ENCODE results near the gene CSF3.

The CSF3 gene

DNA sequence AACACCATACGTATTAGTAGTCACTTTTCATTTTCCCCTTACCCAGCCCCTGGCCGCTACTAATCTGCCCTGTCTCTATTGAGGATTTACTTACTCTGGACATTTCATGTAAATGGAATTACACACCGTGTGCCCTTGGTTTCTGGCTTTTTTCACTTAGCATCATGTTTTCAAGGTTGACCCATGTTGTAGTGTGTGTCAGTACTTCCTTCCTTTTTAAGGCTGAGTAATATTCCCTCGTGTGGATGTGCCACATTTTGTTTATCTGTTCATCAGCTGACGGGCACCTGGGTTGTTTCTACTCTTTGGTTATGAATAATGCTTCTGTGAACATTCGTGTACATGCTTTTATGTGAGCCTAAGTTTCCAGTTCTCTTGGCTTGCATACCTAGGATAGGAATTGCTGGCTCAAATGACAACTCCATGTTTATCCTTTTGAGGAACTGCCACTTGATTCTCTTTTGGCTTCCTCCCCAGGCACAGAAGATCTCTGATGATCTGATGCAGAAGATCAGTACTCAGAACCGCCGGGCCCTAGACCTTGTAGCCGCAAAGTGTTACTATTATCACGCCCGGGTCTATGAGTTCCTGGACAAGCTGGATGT, 26.9 kb upstream of the CSF3 start:
- TF ChIP-seq CTBP1 (IDR thresholded peaks at IDR 0.05; ENCODE audit: borderline replicate concordance) (no peak), FOXK2 (IDR thresholded peaks at IDR 0.05) (no peak), ELF4 (IDR thresholded peaks at IDR 0.05) (no peak), FOXM1 (IDR thresholded peaks at IDR 0.05; ENCODE audit: borderline replicate concordance) (no peak), ZNF384 (IDR thresholded peaks at IDR 0.05) (no peak), L3MBTL2 (conservative IDR thresholded peaks at IDR 0.05) (no peak), FOXA1 (IDR thresholded peaks at IDR 0.05) (no peak), SUZ12 (IDR thresholded peaks at IDR 0.05) (no peak), LEF1 (IDR thresholded peaks at IDR 0.05; ENCODE audit: borderline replicate concordance) (no peak), NFRKB (IDR thresholded peaks at IDR 0.05) (no peak), TARDBP (IDR thresholded peaks at IDR 0.05) (no peak), ARNT (IDR thresholded peaks at IDR 0.05) (no peak), BHLHE40 (IDR thresholded peaks at IDR 0.05; ENCODE audit: borderline replicate concordance) (no peak), SP1 (IDR thresholded peaks at IDR 0.05) (no peak), HDGF (IDR thresholded peaks at IDR 0.05; ENCODE audit: borderline replicate concordance) (no peak)
- TF ChIP-seq, protein P1, sequence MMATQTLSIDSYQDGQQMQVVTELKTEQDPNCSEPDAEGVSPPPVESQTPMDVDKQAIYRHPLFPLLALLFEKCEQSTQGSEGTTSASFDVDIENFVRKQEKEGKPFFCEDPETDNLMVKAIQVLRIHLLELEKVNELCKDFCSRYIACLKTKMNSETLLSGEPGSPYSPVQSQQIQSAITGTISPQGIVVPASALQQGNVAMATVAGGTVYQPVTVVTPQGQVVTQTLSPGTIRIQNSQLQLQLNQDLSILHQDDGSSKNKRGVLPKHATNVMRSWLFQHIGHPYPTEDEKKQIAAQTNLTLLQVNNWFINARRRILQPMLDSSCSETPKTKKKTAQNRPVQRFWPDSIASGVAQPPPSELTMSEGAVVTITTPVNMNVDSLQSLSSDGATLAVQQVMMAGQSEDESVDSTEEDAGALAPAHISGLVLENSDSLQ (IDR thresholded peaks at IDR 0.05), result no peak
- DNase-seq (ENCODE audit: extremely low spot score), result no peak
- ChIA-PET CTCF (no interaction called here), POLR2A (interaction anchor here (2.9 kb wide), 1 partner anchor 8 kb away, joined by 8 read pairs; the partner anchor contains the start of gene PSMD3)

- DNase-seq (ENCODE audit: extremely low spot score), result no peak
- CTCF ChIA-PET, result no interaction called here
- TF ChIP-seq SP1 (IDR thresholded peaks at IDR 0.05) (no peak), SUZ12 (IDR thresholded peaks at IDR 0.05) (no peak), L3MBTL2 (conservative IDR thresholded peaks at IDR 0.05) (no peak), ARNT (IDR thresholded peaks at IDR 0.05) (no peak), FOXK2 (IDR thresholded peaks at IDR 0.05) (no peak), FOXA1 (IDR thresholded peaks at IDR 0.05) (no peak)
- TF ChIP-seq, protein P1 (IDR thresholded peaks at IDR 0.05), result no peak
- POLR2A ChIA-PET, result no interaction called here
These were observed 20.8 kb upstream of the CSF3 start for GRCh38 chr17:39994448-39994847.

- ChIA-PET POLR2A (no interaction called here), CTCF (no interaction called here)
- no peak for DNase-seq (ENCODE audit: extremely low spot score)
- no peak for TF ChIP-seq FOXA1 (IDR thresholded peaks at IDR 0.05)
- no peak for TF ChIP-seq L3MBTL2 (conservative IDR thresholded peaks at IDR 0.05)
- no peak for TF ChIP-seq BHLHE40 (IDR thresholded peaks at IDR 0.05; ENCODE audit: borderline replicate concordance)
- no peak for TF ChIP-seq TARDBP (IDR thresholded peaks at IDR 0.05)
These were observed 19.8 kb upstream of the CSF3 start for GRCh38 chr17:39995438-39995837.

DNA sequence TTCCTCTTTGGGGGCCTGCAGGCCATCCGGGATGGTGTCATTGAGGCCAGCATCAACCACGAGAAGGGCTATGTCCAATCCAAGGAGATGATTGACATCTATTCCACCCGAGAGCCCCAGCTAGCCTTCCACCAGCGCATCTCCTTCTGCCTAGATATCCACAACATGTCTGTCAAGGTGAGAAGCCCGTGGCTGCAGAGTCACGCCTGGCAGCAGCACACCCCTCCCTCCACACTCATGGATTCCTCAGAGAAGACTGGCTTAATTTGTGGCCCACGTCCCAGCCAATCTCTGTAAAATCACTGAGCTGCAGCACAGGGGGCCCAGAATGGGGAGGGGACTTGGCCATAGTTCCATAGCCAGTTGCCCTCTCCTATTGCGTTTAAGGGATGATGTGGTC, 19.1 kb upstream of the CSF3 start:
- no peak for DNase-seq (ENCODE audit: extremely low spot score)
- TF ChIP-seq LEF1 (IDR thresholded peaks at IDR 0.05; ENCODE audit: borderline replicate concordance) (no peak), SUZ12 (IDR thresholded peaks at IDR 0.05) (no peak)
- TF ChIP-seq, protein P1 (IDR thresholded peaks at IDR 0.05), result no peak
- ChIA-PET POLR2A (no interaction called here), CTCF (no interaction called here)

- TF ChIP-seq TARDBP (IDR thresholded peaks at IDR 0.05) (no peak), NFRKB (IDR thresholded peaks at IDR 0.05) (no peak), ELF4 (IDR thresholded peaks at IDR 0.05) (no peak), FOXM1 (IDR thresholded peaks at IDR 0.05; ENCODE audit: borderline replicate concordance) (no peak), ZNF384 (IDR thresholded peaks at IDR 0.05) (no peak), CTBP1 (IDR thresholded peaks at IDR 0.05; ENCODE audit: borderline replicate concordance) (no peak), ARNT (IDR thresholded peaks at IDR 0.05) (no peak), LEF1 (IDR thresholded peaks at IDR 0.05; ENCODE audit: borderline replicate concordance) (no peak), HDGF (IDR thresholded peaks at IDR 0.05; ENCODE audit: borderline replicate concordance) (no peak), SUZ12 (IDR thresholded peaks at IDR 0.05) (no peak), FOXK2 (IDR thresholded peaks at IDR 0.05) (no peak)
- TF ChIP-seq, protein P1 (IDR thresholded peaks at IDR 0.05), result no peak
- DNase-seq (ENCODE audit: extremely low spot score), result no peak
- ChIA-PET POLR2A (interaction anchor here (1.0 kb wide), 1 partner anchor 16 kb away, joined by 3 read pairs; the partner anchor contains the start of gene PSMD3), CTCF (no interaction called here)
These were observed 18.4 kb upstream of the CSF3 start for GRCh38 chr17:39996800-39997199.

- no peak for TF ChIP-seq SP1 (IDR thresholded peaks at IDR 0.05)
- no peak for TF ChIP-seq L3MBTL2 (conservative IDR thresholded peaks at IDR 0.05)
- TF ChIP-seq BHLHE40 (IDR thresholded peaks at IDR 0.05; ENCODE audit: borderline replicate concordance), result no peak
- TF ChIP-seq, protein P1 (IDR thresholded peaks at IDR 0.05), result no peak
- no peak for TF ChIP-seq ARNT (IDR thresholded peaks at IDR 0.05)
- TF ChIP-seq NFRKB (IDR thresholded peaks at IDR 0.05), result no peak
- TF ChIP-seq ELF4 (IDR thresholded peaks at IDR 0.05), result no peak
- TF ChIP-seq FOXA1 (IDR thresholded peaks at IDR 0.05), result no peak
- TF ChIP-seq FOXM1 (IDR thresholded peaks at IDR 0.05; ENCODE audit: borderline replicate concordance), result no peak
- no peak for TF ChIP-seq SUZ12 (IDR thresholded peaks at IDR 0.05)
- no peak for TF ChIP-seq ZNF384 (IDR thresholded peaks at IDR 0.05)
- TF ChIP-seq LEF1 (IDR thresholded peaks at IDR 0.05; ENCODE audit: borderline replicate concordance), result no peak
- TF ChIP-seq HDGF (IDR thresholded peaks at IDR 0.05; ENCODE audit: borderline replicate concordance), result no peak
- no peak for TF ChIP-seq FOXK2 (IDR thresholded peaks at IDR 0.05)
- no peak for TF ChIP-seq TARDBP (IDR thresholded peaks at IDR 0.05)
- TF ChIP-seq CTBP1 (IDR thresholded peaks at IDR 0.05; ENCODE audit: borderline replicate concordance), result no peak
- ChIA-PET POLR2A (interaction anchor here (1.0 kb wide), 1 partner anchor 17 kb away, joined by 3 read pairs; the partner anchor contains the start of gene PSMD3), CTCF (no interaction called here)
- DNase-seq (ENCODE audit: extremely low spot score), result no peak
These were observed 17.7 kb upstream of the CSF3 start for GRCh38 chr17:39997543-39997942.
